Stomach (tissue), 4 donors: ENCODE results near the gene ZNF746.

Experiments used
- EP300 ChIP-seq: sonication (generic); formaldehyde crosslinking; IDR thresholded peaks from one replicate; pipeline ENCODE4 v1.6.1; 2017; ENCODE audit warnings: antibody characterized with exemption
- POLR2A ChIP-seq, 4 donors: fragments of 450-650 bp; IDR thresholded peaks; one replicate each; pipeline ENCODE4 v1.6.1; 2016; ENCODE audit warnings: antibody characterized with exemption in 4 of 4, control low read depth in 2 of 4, mild to moderate bottlenecking in 1 of 4, moderate library complexity in 1 of 4
- POLR2AphosphoS5 ChIP-seq, 3 donors: sonication (generic); formaldehyde crosslinking; IDR thresholded peaks; one replicate each; pipeline ENCODE4 v1.6.1; 2016; ENCODE audit warnings: antibody characterized with exemption in 3 of 3
- TF ChIP-seq, protein P1 (sequence below), 7 experiments: fragments of 450-650 bp in 4 of 7; fragments of 200-600 bp in 3 of 7; sonication (generic) in 3 of 7; IDR thresholded peaks; one replicate each; pipeline ENCODE4 v1.5.1; 2016 to 2019; ENCODE audit warnings: antibody characterized with exemption in 7 of 7, control low read depth in 2 of 7, mild to moderate bottlenecking in 1 of 7

GRCh38 chr7:149457766-149458165 is 39.8 kb downstream of the ZNF746 start:
- TF ChIP-seq, protein P1, sequence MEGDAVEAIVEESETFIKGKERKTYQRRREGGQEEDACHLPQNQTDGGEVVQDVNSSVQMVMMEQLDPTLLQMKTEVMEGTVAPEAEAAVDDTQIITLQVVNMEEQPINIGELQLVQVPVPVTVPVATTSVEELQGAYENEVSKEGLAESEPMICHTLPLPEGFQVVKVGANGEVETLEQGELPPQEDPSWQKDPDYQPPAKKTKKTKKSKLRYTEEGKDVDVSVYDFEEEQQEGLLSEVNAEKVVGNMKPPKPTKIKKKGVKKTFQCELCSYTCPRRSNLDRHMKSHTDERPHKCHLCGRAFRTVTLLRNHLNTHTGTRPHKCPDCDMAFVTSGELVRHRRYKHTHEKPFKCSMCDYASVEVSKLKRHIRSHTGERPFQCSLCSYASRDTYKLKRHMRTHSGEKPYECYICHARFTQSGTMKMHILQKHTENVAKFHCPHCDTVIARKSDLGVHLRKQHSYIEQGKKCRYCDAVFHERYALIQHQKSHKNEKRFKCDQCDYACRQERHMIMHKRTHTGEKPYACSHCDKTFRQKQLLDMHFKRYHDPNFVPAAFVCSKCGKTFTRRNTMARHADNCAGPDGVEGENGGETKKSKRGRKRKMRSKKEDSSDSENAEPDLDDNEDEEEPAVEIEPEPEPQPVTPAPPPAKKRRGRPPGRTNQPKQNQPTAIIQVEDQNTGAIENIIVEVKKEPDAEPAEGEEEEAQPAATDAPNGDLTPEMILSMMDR (IDR thresholded peaks at IDR 0.05) = no peak
- TF ChIP-seq POLR2AphosphoS5 (IDR thresholded peaks at IDR 0.05) = no peak
- TF ChIP-seq POLR2A (IDR thresholded peaks at IDR 0.05) = no peak
- no peak for TF ChIP-seq EP300
